Measurements from ENCODE around the gene CX3CL1.
A peak's percentile ranks its signal among the peaks of the same experiment; 100 is the strongest.

Gene CX3CL1

DNA sequence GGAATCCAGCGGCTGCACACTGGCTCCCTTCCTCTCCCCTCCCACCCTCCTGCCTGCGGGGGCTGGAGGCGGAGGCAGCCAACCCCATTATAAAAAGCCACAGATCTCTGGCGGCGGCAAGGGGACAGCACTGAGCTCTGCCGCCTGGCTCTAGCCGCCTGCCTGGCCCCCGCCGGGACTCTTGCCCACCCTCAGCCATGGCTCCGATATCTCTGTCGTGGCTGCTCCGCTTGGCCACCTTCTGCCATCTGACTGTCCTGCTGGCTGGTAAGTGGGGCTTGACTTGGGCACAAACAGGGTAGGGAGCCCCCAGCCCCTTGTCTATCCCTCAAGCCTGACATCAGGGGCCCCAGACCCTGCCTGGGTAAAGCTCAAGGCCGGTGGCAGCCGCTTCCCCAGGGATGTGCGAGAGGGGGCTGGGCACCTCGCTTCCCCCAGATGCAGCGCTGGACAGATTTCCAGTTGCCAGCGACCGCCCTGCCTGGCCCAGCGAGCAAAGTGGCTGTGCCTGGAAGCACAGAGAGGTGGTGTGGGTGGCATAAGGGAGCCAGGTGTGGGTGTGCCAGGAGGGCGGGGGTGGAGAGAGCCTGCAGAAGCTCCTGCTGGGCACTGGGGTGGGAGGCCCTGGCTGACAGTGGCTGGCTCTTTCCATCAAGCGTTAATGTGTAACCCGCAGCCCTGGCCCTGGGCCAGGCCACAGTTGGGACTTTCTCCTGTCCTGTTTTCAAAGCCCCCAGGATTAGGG, at the start of gene CX3CL1:
CX3CL1 (plus strand) TSS at position 119 of the 745 bp plus-strand sequence; CDS start at position 198, 79 bp downstream.
- peak; percentile 83 for ATAC-seq
- TF ChIP-seq GLIS3 (CRISPR knock-in tag; IDR thresholded peaks at IDR 0.05) = no peak
- peak; percentile 36; the same call in 1 of the 2 replicates for TF ChIP-seq TCF4 (CRISPR knock-in tag; IDR thresholded peaks at IDR 0.05; ENCODE audit: borderline replicate concordance)

DNA sequence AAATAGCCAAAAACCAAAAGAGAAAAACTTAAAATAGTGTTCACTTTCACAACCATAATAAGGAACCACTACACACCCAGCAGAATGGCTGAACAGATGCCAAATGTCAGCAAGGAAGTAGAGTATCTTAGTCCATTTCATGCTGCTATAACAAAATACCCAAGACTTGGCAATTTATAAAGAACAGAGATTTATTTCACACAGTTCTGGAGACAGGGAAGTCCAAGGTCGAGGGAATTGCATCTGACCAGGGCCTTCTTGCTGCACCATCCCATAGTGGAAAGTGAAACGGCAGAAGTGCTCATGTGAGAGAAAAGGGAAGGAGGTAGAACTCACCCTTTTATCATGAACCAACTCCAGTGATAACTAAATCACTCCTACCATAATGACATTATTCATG, 47.5 kb upstream of the CX3CL1 start:
- TF ChIP-seq RARB (CRISPR knock-in tag; IDR thresholded peaks at IDR 0.05) (no peak), ZNF70 (CRISPR knock-in tag; IDR thresholded peaks at IDR 0.05) (no peak), ARNTL (CRISPR knock-in tag; IDR thresholded peaks at IDR 0.05; ENCODE audit: borderline replicate concordance, low read depth) (no peak), ZNF8 (CRISPR knock-in tag; IDR thresholded peaks at IDR 0.05) (no peak)
- no peak for ATAC-seq

DNA sequence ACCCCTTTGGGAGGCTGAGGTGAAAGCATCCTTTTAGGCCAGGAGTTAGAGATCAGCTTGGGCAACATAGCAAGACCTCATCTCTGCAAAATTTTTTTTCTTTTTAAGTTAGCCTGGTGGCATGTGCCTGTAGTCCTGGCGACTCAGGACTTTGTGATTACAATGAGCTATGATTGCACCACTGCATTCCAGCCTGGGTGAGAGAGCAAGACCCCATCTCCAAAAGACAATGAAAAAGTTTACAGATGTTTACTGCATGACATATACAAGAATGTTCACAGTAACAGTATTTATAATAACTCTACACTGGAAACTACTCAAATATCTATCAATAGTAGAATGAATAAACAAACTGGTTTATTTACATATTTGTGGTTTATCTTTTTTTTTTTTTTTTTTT, 46.8 kb upstream of the CX3CL1 start:
- no peak for ATAC-seq
- TF ChIP-seq ISL1 (CRISPR knock-in tag; IDR thresholded peaks at IDR 0.05) (no peak), ZNF565 (CRISPR knock-in tag; conservative IDR thresholded peaks at IDR 0.05; ENCODE audit: low read depth) (no peak), BACH2 (CRISPR knock-in tag; IDR thresholded peaks at IDR 0.05; ENCODE audit: borderline replicate concordance) (no peak), ESRRG (CRISPR knock-in tag; IDR thresholded peaks at IDR 0.05) (no peak), ARNTL (CRISPR knock-in tag; IDR thresholded peaks at IDR 0.05; ENCODE audit: borderline replicate concordance, low read depth) (no peak), GLIS3 (CRISPR knock-in tag; IDR thresholded peaks at IDR 0.05) (no peak), ZFP3 (CRISPR knock-in tag; IDR thresholded peaks at IDR 0.05) (no peak), ZFP30 (CRISPR knock-in tag; IDR thresholded peaks at IDR 0.05) (no peak)
- TF ChIP-seq, protein P1, sequence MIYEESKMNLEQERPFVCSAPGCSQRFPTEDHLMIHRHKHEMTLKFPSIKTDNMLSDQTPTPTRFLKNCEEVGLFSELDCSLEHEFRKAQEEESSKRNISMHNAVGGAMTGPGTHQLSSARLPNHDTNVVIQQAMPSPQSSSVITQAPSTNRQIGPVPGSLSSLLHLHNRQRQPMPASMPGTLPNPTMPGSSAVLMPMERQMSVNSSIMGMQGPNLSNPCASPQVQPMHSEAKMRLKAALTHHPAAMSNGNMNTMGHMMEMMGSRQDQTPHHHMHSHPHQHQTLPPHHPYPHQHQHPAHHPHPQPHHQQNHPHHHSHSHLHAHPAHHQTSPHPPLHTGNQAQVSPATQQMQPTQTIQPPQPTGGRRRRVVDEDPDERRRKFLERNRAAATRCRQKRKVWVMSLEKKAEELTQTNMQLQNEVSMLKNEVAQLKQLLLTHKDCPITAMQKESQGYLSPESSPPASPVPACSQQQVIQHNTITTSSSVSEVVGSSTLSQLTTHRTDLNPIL (CRISPR knock-in tag; IDR thresholded peaks at IDR 0.05; ENCODE audit: low read depth) = no peak

DNA sequence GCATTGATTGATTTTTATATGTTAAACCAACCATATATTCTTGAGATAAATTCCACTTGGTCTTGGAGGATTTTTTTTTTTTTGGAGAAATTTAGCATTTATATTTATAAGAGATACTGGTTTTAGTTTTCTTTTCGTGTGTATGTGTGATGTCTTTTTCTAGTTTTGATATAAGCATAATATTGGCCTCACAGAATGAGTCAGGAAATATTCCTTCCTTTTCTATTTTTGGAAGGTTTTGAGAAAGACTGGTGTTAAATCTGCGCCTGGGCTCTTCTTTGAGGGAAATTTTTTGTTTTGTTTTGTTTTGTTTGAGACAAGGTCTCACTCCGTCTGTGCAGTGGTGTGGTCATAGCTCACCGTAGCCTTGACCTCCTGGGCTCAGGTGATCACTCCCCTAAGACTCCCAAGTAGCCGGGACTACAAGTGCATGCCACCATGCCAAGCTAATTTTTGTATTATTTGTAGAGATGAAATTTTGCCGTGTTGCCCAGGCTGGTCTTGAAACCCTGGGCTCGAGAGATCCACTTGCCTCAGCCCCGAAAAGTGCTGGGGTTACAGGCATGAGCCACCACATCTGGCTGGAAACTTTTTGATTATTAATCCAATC, 42.5 kb upstream of the CX3CL1 start:
- no peak for ATAC-seq
- TF ChIP-seq, protein P2, sequence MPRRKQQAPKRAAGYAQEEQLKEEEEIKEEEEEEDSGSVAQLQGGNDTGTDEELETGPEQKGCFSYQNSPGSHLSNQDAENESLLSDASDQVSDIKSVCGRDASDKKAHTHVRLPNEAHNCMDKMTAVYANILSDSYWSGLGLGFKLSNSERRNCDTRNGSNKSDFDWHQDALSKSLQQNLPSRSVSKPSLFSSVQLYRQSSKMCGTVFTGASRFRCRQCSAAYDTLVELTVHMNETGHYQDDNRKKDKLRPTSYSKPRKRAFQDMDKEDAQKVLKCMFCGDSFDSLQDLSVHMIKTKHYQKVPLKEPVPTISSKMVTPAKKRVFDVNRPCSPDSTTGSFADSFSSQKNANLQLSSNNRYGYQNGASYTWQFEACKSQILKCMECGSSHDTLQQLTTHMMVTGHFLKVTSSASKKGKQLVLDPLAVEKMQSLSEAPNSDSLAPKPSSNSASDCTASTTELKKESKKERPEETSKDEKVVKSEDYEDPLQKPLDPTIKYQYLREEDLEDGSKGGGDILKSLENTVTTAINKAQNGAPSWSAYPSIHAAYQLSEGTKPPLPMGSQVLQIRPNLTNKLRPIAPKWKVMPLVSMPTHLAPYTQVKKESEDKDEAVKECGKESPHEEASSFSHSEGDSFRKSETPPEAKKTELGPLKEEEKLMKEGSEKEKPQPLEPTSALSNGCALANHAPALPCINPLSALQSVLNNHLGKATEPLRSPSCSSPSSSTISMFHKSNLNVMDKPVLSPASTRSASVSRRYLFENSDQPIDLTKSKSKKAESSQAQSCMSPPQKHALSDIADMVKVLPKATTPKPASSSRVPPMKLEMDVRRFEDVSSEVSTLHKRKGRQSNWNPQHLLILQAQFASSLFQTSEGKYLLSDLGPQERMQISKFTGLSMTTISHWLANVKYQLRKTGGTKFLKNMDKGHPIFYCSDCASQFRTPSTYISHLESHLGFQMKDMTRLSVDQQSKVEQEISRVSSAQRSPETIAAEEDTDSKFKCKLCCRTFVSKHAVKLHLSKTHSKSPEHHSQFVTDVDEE (CRISPR knock-in tag; IDR thresholded peaks at IDR 0.05) = no peak
- no peak for TF ChIP-seq SNAI2 (CRISPR knock-in tag; IDR thresholded peaks at IDR 0.05)
- TF ChIP-seq, protein P3, sequence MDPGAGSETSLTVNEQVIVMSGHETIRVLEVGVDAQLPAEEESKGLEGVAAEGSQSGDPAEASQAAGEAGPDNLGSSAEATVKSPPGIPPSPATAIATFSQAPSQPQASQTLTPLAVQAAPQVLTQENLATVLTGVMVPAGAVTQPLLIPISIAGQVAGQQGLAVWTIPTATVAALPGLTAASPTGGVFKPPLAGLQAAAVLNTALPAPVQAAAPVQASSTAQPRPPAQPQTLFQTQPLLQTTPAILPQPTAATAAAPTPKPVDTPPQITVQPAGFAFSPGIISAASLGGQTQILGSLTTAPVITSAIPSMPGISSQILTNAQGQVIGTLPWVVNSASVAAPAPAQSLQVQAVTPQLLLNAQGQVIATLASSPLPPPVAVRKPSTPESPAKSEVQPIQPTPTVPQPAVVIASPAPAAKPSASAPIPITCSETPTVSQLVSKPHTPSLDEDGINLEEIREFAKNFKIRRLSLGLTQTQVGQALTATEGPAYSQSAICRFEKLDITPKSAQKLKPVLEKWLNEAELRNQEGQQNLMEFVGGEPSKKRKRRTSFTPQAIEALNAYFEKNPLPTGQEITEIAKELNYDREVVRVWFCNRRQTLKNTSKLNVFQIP (CRISPR knock-in tag; IDR thresholded peaks at IDR 0.05; ENCODE audit: borderline replicate concordance, low read depth) = no peak
- TF ChIP-seq OSR1 (CRISPR knock-in tag; IDR thresholded peaks at IDR 0.05) = no peak
- no peak for TF ChIP-seq ZFP30 (CRISPR knock-in tag; IDR thresholded peaks at IDR 0.05)
- TF ChIP-seq ARNTL (CRISPR knock-in tag; IDR thresholded peaks at IDR 0.05; ENCODE audit: borderline replicate concordance, low read depth) = no peak
- TF ChIP-seq TCF4 (CRISPR knock-in tag; IDR thresholded peaks at IDR 0.05; ENCODE audit: borderline replicate concordance) = no peak
- TF ChIP-seq ZNF565 (CRISPR knock-in tag; conservative IDR thresholded peaks at IDR 0.05; ENCODE audit: low read depth) = no peak
- no peak for TF ChIP-seq PPARA (CRISPR knock-in tag; IDR thresholded peaks at IDR 0.05; ENCODE audit: borderline replicate concordance)
- TF ChIP-seq ZFP3 (CRISPR knock-in tag; IDR thresholded peaks at IDR 0.05) = no peak
- no peak for TF ChIP-seq ZNF70 (CRISPR knock-in tag; IDR thresholded peaks at IDR 0.05)
- no peak for TF ChIP-seq ZNF8 (CRISPR knock-in tag; IDR thresholded peaks at IDR 0.05)
- TF ChIP-seq CSDC2 (CRISPR knock-in tag; IDR thresholded peaks at IDR 0.05) = no peak
- TF ChIP-seq GLIS3 (CRISPR knock-in tag; IDR thresholded peaks at IDR 0.05) = no peak
- TF ChIP-seq ESRRG (CRISPR knock-in tag; IDR thresholded peaks at IDR 0.05) = no peak
- no peak for TF ChIP-seq TOX (CRISPR knock-in tag; IDR thresholded peaks at IDR 0.05; ENCODE audit: borderline replicate concordance)
- TF ChIP-seq ISL1 (CRISPR knock-in tag; IDR thresholded peaks at IDR 0.05) = no peak

Data from SK-N-SH treated with all-trans-retinoic acid at 6 μM for 48 hours (cell line).